Measurements from ENCODE around the gene P2RX1.
"Not testable (repeated sequence)": the region's sequence is repeated elsewhere in the genome, so short reads cannot be mapped to it uniquely, and the experiment has no call there.

Gene P2RX1

DNA sequence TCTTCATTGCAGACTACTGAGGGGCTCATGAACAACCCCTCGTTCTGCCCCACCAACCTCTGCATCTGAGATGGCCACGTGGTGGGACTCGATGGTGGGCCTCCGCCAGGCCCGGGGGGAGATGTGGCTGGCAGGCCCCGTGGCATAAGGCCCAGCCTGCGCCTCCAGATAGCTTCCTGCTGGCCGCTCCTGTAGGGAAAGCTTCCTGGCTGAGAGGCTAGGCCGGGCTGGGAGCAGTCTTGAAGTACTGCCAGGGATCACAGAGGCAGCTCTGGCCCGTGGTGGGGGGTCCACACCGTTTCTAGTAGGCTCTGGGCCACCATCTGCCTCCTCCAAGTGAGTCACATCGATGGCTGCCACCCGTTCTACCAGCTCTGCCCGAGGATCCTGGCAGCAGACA lies 31.0 kb downstream of the P2RX1 start:
- DNase-seq, result no peak

DNA sequence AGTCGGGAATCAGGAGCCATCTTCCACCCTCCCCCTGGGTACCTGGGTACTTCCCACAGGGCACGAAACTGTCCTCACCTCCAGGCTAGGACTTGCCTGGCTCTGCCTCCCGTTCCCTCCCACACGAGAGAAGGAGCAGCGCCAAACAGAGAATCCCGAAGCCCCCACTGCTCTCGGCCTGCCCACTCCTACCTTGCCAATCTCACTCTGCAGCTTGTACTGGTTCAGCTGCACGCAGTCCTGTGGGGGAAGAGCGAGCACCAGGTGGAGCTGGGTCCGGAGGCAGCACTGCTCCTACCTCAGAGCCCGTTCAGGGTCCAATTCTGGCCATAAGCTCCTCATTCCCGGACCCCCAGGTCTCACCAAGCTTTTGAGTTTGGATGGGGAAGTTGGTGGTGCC lies 32.1 kb downstream of the P2RX1 start:
- DNase-seq, result no peak

DNA sequence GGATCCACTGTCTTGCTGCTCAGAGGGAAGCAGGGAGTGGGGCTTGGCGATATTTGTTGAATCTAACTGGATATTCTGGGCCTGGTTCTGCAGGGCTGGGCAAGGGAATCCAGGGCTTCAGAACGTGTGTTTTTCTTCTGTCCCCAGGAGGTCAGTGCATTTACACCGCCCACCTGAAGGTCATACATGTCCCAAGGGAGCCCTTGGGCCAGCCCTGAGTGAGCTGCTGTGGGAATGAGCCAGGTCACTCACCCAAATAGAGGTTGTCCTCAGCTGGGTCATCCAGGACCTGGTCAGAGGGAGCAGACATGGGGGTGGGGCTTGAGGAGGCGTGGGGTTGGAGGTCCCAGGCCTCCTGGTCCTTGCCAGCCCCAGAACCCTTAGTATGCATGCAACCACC lies 34.0 kb downstream of the P2RX1 start:
- DNase-seq, result no peak

DNA sequence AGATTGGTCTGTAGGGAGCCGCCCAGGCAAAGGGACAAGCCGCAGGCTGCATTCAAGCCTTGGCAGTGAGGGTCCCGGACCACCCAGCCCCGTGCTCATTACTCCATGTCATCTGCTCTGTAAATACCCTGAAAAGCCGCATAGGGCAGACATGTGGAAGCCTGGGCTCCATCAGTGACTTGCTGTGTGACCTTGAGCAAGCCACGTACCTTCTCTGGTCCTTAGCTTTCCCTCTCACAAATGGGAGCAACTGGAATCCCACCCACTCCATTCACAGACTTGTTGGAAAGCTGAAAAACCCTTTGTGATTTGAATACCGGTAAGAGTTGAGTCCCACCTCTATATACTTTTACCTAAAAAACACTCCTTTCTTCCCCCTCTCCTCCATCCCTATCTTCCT lies 35.3 kb downstream of the P2RX1 start:
- DNase-seq, result no peak

DNA sequence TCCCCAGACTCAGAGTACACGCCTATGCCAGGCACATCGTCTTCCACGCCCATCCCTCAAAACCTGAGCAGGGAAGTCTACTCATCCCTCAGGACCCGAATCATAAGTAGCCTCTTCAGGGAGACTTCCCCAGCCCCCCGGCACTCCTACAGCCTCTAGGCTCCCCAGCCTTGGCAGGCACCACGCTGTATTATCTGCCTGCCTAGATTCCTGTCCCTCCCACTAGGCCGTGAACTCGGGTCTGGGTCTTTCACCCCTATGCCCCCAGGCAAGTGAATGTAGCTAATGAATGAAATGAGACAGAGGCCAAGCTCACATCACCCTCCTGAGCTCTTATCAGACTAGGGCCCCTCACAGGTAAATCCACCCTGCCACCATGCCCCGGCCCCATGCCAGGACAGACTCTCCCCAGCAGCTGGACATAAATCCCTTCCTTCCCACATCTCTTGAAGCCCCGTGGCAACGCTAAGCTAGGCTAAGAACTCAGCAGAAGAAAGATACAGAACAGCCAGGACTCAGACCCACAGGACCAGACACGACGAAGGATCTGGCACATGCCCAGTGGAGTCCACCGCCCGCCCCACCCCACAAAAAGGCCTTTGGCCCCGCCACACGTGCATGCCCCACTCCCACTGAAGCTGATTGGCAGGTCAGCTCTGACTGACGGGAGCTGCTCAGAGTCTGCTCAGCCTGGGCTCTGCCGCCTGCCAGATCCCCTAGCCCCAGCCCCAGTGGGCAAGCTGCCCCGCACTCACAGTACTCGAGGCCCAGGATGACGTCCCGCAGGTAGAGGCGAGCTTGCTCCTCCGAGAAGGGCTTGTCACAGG lies 36.5 kb downstream of the P2RX1 start:
- no peak for DNase-seq

DNA sequence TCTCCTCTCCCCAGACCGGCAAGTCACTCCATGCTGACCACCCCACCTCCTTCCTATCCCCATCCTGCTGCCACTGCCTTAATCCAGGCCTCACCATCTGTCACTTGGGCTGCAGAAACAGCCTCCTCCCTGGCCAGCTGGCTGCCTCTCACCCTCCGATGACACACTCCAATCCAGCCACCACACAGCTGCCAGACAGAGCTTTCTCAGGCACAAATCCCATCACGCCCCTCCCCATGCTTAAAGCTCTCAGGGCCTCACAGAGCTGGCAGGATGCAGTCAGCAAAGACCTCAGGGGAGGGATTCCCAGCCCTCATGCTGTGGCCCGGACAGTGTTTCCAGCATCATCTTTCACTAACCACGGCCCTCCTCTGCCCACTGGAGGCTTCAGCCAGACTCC lies 37.1 kb downstream of the P2RX1 start:
- no peak for DNase-seq

DNA sequence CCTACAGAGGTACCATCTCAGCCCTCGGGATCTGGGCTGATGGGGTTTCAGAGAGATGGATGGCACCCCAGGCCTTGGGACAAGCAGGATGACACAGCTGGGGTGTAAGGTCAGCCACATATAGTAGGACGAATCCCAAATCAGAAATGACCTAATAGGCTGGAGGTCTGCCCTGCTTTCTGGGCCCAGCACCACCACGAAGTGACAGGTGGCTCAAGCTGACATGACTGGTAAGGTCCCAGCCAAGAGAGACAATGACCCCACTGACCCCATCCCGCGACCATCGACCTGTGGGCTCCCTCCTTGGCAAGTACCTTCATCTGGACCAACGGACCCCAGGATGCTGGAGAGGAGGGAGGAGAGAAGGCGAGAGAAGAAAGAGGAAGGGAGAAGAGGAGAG lies 39.0 kb downstream of the P2RX1 start:
- no peak for DNase-seq

DNA sequence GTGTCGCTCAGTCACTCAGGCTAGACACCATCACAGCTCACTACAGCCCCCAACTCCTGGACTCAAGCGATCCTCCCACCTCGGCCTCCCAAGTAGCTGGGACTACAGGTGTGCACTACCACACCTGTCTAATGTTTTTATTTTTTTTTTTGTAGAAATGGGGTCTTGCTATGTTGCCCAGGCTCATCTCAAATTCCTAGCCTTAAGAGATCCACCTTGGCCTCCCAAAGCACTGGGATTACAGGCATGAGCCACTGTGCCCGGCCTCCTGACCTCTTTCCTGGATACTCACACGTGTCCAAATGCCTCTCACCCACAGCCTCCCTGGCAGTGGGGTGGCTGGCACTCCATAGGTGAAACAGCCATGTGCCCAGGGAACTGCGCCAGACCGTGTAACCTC lies 40.9 kb downstream of the P2RX1 start:
- DNase-seq, result no peak

DNA sequence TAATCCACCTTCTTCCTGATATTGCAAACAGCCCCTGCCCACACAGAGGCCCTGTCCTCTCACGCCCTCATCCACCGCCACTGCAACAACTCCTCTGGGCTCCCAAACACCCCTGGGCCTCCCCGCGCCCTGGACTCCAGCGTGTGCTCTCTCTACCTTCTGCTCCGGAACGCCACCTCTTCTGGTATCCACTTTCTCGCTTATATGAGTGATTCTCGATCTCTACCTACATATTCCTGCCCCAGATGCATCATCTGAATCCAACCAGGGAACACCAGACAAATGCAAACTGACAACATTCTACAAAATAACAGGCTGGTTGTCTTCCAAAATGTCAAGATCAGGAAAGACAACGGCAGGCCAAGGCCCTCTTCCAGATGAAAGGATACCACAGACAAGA lies 42.4 kb downstream of the P2RX1 start:
- DNase-seq, result no peak

DNA sequence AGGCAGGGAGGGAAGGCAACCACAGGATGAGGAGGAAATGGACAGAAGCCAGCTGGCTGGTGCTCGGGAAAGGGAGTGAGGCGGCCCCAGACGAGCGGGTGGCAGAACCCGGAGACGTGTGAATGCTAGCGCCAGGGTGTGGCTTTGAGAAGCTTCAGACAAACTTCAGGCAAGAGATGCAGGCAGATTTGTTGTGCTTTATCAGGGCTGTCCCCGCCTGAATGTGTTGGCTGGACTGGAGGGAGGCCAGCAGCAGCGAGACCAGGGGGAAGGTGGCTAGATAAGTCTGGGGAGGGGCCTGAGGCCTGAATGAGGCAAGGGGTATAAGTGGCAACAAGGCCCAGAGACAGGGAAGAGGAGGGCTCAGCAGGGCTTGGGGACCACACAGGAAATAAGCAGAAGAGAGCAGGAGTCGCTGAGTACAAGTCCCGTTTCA lies 45.4 kb downstream of the P2RX1 start:
- DNase-seq, result no peak

- no peak for DNase-seq
Observed at GRCh38 chr17:3867606-3868005, 48.7 kb downstream of the P2RX1 start.

- DNase-seq, result no peak
Observed at GRCh38 chr17:3867106-3867505, 49.2 kb downstream of the P2RX1 start.

- no peak for DNase-seq
Observed at GRCh38 chr17:3866276-3866675, 50.0 kb downstream of the P2RX1 start.

GRCh38 chr17:3865176-3865575 lies 51.1 kb downstream of the P2RX1 start:
- no peak for DNase-seq

DNA sequence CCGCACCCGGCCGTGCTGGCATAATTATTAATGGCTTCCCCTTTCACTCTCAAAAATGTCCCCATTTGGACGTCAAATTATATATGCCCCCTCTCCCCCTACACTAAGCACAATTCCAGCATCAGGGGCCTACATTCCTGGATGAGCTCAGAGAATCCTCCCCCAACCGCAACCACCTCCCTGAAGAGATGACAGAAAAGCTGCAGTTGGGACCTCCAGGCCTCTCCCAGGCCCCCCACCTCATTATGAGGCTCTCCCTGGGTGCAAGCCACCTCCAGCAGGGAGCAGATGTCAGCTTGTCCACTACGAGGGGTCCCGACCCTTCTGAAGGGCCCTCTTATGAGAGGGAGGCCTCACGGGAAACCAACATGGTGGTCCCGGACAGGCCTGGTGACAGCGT lies 51.7 kb downstream of the P2RX1 start:
- DNase-seq, result no peak

GRCh38 chr17:3861761-3862681 lies 54.2 kb downstream of the P2RX1 start:
- no peak for DNase-seq

DNA sequence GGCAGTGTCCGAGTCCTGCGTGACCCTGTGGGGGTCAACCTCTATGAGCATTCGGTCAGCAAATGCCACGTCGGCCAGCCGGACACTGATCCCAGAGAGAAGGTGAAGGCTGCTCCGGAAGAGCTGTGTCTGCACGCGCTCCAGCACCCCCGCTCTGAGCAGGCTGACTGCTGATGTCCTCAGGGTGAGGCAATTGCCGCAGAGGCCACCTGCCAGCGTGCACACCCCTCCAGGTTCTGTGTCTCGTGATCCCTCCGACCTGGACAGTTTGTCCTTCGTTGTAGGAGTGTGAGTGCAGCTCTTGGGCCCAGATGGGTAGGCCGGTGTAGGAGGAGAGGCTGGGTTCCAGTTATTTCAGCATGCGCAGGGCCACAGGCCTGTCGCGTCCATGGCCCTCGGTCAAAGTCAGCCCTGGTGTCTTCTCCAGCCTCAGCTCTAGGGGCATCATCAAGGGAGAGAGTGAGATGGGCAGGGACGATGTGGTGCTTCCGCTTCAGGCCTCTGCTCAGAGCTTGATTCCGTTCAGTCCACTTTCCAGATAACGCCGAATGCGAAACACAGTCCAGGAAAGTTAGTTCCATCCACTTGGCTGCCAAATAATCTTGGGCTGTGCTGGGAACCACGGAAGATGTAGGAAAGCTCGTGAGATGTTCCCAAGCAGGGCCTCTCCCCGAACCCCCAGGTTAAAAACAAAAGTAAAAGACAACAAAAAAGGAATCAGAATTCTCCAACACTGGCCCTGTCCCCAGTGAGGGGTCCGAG lies 55.1 kb downstream of the P2RX1 start:
- DNase-seq, result no peak

DNA sequence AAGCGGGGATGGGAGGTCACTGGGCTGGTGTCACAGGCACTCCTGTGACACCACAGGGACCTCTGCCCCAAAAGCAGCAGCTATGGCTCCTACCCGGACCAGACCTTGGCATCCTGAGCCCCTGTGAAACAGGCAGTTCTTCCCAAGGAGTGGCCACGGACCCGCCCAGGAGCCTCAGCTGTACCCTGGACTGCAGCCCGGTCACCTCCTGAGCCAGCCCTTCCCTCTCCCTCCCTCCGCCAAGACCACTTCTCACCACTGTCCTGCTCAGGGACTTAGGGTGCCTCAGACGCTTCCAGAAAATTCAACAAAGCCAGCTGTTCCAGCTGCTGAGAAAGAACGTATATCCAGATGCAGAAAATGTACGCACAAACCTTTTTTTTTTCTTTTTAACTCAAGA lies 56.3 kb downstream of the P2RX1 start:
- DNase-seq, result no peak

DNA sequence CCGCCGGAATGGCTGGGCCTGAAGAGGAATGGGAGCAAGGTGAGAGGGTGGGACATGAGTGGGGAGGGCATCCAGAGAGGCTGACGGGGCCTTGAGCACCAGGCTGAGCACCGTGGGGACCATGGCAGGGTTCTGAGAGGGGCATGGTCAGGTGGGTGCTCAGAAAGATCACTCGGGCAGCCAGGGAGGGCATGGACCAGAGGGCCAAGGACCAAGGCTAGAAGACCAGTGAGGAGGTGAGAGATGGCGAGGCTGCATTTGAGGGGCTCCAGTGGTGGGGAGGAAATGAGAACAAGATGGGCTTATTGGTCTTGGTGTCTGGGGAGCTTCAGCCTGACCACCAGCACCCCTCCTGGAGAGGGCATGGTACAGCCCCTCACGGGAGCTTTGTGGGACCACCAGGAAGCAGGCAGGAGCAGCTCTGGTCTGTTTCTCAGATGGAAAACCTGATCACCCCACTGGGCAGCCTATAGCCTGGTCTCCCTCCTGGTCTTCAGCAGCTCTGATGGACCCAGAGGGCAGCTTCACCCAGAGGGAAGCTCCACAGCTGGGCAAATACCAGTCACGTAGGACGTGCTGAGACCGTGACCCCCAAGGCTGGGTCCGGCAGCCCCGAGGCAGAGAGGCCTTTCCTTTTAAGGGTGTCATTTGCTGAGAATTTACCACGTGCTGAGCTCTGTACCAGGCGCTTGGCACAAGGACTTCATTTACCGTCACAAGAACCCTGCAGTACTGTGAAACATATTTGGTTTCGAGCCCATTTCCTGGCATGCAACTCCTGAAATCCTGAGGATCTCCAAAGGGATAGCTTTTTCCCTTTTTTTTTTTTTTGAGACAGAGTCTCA lies 58.8 kb downstream of the P2RX1 start:
- DNase-seq, result no peak

GRCh38 chr17:3854204-3854603 lies 62.1 kb downstream of the P2RX1 start:
- not testable (repeated sequence) for DNase-seq

DNA sequence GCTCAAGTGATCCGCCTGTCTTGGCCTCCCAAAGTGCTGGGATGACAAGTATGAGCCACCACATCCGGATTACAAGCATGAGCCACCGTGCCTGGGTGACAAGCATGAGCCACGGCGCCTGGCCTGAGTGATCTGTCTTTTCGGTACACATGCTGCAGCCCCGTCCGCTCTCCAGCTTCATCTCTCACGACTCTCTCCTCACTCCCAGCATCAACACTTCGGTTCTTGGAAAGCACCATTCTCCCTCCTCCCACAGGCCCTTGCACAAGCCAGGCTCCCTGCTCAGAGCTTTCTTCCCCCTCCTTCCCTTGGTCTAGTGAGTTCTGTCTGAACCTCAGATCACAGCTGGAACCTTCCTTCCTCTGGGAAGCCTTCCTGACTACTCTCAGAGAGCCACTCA lies 63.7 kb downstream of the P2RX1 start:
- no peak for DNase-seq

DNA sequence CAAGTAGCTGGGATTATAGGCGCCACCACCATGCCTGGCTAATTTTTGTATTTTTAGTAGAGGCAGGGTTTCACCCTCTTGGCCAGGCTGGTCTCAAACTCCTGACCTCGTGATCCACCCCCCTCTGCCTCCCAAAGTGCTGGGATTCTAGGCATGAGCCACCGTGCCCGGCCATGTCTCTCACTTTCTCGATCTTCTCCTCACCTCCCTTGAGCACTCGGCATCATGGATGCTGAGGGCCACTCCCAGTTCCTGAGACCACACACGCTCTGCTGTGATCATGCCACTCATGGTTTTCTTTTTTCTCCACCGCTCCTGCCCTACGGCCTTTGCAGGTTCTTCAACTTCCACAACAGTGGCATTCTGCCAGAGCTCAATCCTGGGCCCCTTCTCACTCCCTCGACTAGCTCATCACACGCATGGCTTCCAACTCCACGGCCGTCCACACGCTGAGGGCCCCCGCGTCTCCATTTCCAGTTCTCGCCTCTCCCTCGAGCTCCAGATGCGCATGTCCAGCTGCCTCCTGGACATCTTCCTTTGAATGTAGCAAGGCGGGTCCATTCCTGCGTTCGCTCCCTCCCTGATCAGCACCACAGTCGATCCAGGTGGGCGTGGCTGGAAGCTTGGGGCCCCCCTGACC lies 64.7 kb downstream of the P2RX1 start:
- no peak for DNase-seq

All from KG1 (cell line).